ENCODE data around the gene PALLD. TPM values are rescaled to one million over a fixed set of nuclear protein-coding genes. Genes with fewer than 3 reads are reported as not detected.

The PALLD gene
- total RNA-seq, 1 experiment from 2014 or later = 18.3 TPM

DNA sequence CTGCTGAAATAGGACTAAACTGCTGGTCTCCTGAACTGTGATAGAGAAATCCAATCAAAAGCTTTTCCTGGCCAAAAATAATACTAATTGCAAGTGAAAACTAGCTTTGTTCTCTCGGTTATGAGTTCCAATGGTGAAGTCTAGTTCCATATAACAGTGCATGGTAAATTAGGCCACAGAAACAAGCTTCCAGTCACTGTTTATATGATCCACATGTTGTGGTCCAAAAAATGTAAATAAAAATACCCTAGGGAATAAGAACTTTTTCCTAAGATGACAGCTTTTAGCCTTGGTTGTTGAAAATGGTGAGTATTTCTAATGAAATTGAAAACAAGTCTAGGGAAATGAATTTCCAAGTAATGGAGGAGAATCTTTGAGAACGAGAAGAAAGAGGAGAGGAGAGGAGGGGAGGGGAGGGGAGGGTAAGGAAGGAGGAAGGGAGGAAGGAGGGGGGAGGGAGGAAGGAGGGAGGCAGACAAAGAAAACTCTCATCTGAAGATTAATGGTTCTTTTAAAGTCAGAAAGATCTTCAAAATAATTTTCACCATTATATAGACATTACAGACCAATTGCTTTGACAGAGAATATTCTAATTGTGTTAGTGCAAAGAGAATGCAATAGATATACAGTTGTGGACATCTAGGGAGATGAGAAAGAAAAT lies 26.1 kb downstream of the PALLD start:
- H4K5ac ChIP-seq (ENCODE audit: insufficient read length, low read depth, low read length) = no peak overlapping the region
- no peak overlapping the region for H2BK15ac ChIP-seq (ENCODE audit: low read depth, low read length)
- Mint-ChIP-seq H3K9me3 (no peaks in the 10 kb centered on the region), H3K27me3 (ENCODE audit: low read depth) (no peaks in the 10 kb centered on the region), H3K27ac (no peak overlapping the region), H3K36me3 (ENCODE audit: insufficient read depth in 1 of 3, low read depth in 3 of 3) (no peaks in the 10 kb centered on the region), H3K4me1 (no peaks in the 10 kb centered on the region), H3K4me3 (no peak overlapping the region)
- H3T11ph ChIP-seq (ENCODE audit: low read length) = no peak overlapping the region
- no peak overlapping the region for H2BK5ac ChIP-seq (ENCODE audit: insufficient read length, low read length)
- no peak overlapping the region for H2AFZ ChIP-seq (ENCODE audit: low read length)
- no peaks in the 10 kb centered on the region for H3K23me2 ChIP-seq (ENCODE audit: insufficient read length, low read depth, low read length, poor library complexity, severe bottlenecking)
- no peak overlapping the region for H2BK120ac ChIP-seq (ENCODE audit: low read depth, low read length, poor library complexity, severe bottlenecking)
- H3K79me1 ChIP-seq (ENCODE audit: insufficient read depth, low read depth, low read length, poor library complexity, severe bottlenecking) = no peaks in the 10 kb centered on the region
- no peak overlapping the region for H2AK5ac ChIP-seq (ENCODE audit: insufficient read length, low read length)
- no peak overlapping the region for H3K4ac ChIP-seq (ENCODE audit: low read depth, low read length)
- H3K56ac ChIP-seq (ENCODE audit: insufficient read length, low read depth, low read length) = no peak overlapping the region
- H3K27me3 ChIP-seq (ENCODE audit: insufficient read depth, low read length) = no peaks in the 10 kb centered on the region
- no peaks in the 10 kb centered on the region for H4K20me1 ChIP-seq (ENCODE audit: control insufficient read depth, insufficient read depth, insufficient read length)
- DNase-seq = no peak
- H3K23ac ChIP-seq (ENCODE audit: insufficient read length, low read depth, low read length) = no peak overlapping the region
- no peaks in the 10 kb centered on the region for H3K79me2 ChIP-seq (ENCODE audit: insufficient read depth, low read length)
- H4K91ac ChIP-seq (ENCODE audit: insufficient read length, low read depth, low read length) = no peak overlapping the region
- no peaks in the 10 kb centered on the region for H3K9me3 ChIP-seq (ENCODE audit: control insufficient read depth, low read depth, low read length)
- H4K8ac ChIP-seq (replicated peaks; ENCODE audit: insufficient read length, low read depth, low read length) = no peak overlapping the region
- WGBS (ENCODE audit: extremely low coverage, insufficient read length, low lambda C conversion rate) = no CpG with 5 or more reads among the region's 2 CpGs
- no peak overlapping the region for H3K18ac ChIP-seq (ENCODE audit: insufficient read length, low read depth, low read length)
- no peak overlapping the region for H3K14ac ChIP-seq (ENCODE audit: insufficient read depth, low read length)
- H3K4me1 ChIP-seq (ENCODE audit: insufficient read depth, low read length) = no peaks in the 10 kb centered on the region
- H2BK20ac ChIP-seq (ENCODE audit: low read depth, low read length, poor library complexity, severe bottlenecking) = no peak overlapping the region
- no peak overlapping the region for H3K27ac ChIP-seq (ENCODE audit: insufficient read length, low read depth, low read length)
- no peak overlapping the region for H2BK12ac ChIP-seq (ENCODE audit: insufficient read length, low read depth, low read length)
- H3K9ac ChIP-seq (ENCODE audit: extremely low read depth, insufficient read length, low read length) = no peak overlapping the region
- TF ChIP-seq, protein P1, sequence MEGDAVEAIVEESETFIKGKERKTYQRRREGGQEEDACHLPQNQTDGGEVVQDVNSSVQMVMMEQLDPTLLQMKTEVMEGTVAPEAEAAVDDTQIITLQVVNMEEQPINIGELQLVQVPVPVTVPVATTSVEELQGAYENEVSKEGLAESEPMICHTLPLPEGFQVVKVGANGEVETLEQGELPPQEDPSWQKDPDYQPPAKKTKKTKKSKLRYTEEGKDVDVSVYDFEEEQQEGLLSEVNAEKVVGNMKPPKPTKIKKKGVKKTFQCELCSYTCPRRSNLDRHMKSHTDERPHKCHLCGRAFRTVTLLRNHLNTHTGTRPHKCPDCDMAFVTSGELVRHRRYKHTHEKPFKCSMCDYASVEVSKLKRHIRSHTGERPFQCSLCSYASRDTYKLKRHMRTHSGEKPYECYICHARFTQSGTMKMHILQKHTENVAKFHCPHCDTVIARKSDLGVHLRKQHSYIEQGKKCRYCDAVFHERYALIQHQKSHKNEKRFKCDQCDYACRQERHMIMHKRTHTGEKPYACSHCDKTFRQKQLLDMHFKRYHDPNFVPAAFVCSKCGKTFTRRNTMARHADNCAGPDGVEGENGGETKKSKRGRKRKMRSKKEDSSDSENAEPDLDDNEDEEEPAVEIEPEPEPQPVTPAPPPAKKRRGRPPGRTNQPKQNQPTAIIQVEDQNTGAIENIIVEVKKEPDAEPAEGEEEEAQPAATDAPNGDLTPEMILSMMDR (conservative IDR thresholded peaks at IDR 0.05) = no peak
- H3K4me2 ChIP-seq (ENCODE audit: insufficient read depth, insufficient read length, low read length) = no peak overlapping the region

Data from H9 (cell line).